IPS DF 4.7 (cell line): ENCODE measurements around the gene BHLHA9.
"Not testable (repeated sequence)": the region's sequence is repeated elsewhere in the genome, so short reads cannot be mapped to it uniquely, and the experiment has no call there.

ENCODE experiments used
- DNase-seq: peaks from one replicate; pipeline ENCODE4 v3.0.0-alpha.2; 2013; ENCODE audit warnings: low spot score; ENCODE audit errors: extremely low read depth

Gene BHLHA9

GRCh38 chr17:1270210-1271029 lies at the start of gene BHLHA9:
Gene BHLHA9 (plus strand): TSS chr17:1270444. CDS start chr17:1270564, 120 bp downstream.
- no peak for DNase-seq

- no peak for DNase-seq
These were observed 49.0 kb upstream of the BHLHA9 start for GRCh38 chr17:1221209-1221608.

GRCh38 chr17:1222321-1222720 lies 47.9 kb upstream of the BHLHA9 start:
- DNase-seq, result no peak

- no peak for DNase-seq
These were observed 46.6 kb upstream of the BHLHA9 start for GRCh38 chr17:1223662-1224061.

- no peak for DNase-seq
These were observed 45.9 kb upstream of the BHLHA9 start for GRCh38 chr17:1224330-1224729.

GRCh38 chr17:1226308-1226707 lies 43.9 kb upstream of the BHLHA9 start:
- DNase-seq, result no peak

- no peak for DNase-seq
These were observed 42.9 kb upstream of the BHLHA9 start for GRCh38 chr17:1227365-1227764.

GRCh38 chr17:1227917-1228780 lies 42.1 kb upstream of the BHLHA9 start:
- no peak for DNase-seq

GRCh38 chr17:1228781-1229348 lies 41.4 kb upstream of the BHLHA9 start:
- DNase-seq, result no peak

GRCh38 chr17:1229349-1229899 lies 40.8 kb upstream of the BHLHA9 start:
- no peak for DNase-seq

GRCh38 chr17:1229900-1230501 lies 40.2 kb upstream of the BHLHA9 start:
- DNase-seq, result no peak

- no peak for DNase-seq
These were observed 38.8 kb upstream of the BHLHA9 start for GRCh38 chr17:1231456-1231855.

- no peak for DNase-seq
These were observed 37.9 kb upstream of the BHLHA9 start for GRCh38 chr17:1232331-1232730.

- DNase-seq, result no peak
These were observed 37.5 kb upstream of the BHLHA9 start for GRCh38 chr17:1232786-1233185.

- no peak for DNase-seq
These were observed 35.8 kb upstream of the BHLHA9 start for GRCh38 chr17:1234455-1234854.

GRCh38 chr17:1237471-1237870 lies 32.8 kb upstream of the BHLHA9 start:
- no peak for DNase-seq

GRCh38 chr17:1239210-1239609 lies 31.0 kb upstream of the BHLHA9 start:
- no peak for DNase-seq

- DNase-seq, result not testable (repeated sequence)
These were observed 29.8 kb upstream of the BHLHA9 start for GRCh38 chr17:1240426-1240825.

- no peak for DNase-seq
These were observed 28.3 kb upstream of the BHLHA9 start for GRCh38 chr17:1241929-1242328.

- DNase-seq, result no peak
These were observed 25.6 kb upstream of the BHLHA9 start for GRCh38 chr17:1244606-1245012.

GRCh38 chr17:1251866-1252608 lies 18.2 kb upstream of the BHLHA9 start:
- no peak for DNase-seq
